GM21528 (cell line): ENCODE measurements around the gene TRMT112.
"Not testable (repeated sequence)": the region's sequence is repeated elsewhere in the genome, so short reads cannot be mapped to it uniquely, and the experiment has no call there.

Experiments used
- ATAC-seq: cut with Tn5 transposase; IDR thresholded peaks from one replicate; pipeline ENCODE4 v1.9.1; 2021; ENCODE audit warnings: mild to moderate bottlenecking, moderate library complexity; ENCODE audit not compliant: unreplicated experiment, low FRiP score

TRMT112 gene

DNA sequence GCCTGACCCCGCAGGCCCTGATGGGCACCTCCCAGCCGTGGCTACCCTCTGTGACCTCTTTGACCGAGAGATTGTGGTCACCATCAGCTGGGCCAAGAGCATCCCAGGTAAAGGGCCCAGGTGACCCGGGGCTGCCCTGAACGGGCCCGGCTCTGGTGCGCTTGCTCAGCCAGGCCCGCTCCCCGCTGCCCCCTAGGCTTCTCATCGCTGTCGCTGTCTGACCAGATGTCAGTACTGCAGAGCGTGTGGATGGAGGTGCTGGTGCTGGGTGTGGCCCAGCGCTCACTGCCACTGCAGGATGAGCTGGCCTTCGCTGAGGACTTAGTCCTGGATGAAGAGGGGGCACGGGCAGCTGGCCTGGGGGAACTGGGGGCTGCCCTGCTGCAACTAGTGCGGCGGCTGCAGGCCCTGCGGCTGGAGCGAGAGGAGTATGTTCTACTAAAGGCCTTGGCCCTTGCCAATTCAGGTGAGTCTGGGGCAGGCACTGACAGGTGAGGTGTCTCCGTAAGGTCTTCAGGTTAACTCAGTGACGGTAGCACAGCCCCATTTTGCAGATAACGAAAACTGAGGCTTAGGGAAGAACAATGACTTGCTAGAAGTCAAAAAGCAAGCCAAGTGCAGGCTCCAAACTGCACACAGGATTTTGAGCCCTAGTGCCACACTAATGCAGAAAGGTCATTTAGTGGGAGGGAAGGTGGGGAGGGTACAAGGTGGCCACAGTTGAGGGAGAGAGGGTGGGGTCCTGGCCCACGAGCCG, 2.4 kb downstream of the TRMT112 start:
- no peak for ATAC-seq

DNA sequence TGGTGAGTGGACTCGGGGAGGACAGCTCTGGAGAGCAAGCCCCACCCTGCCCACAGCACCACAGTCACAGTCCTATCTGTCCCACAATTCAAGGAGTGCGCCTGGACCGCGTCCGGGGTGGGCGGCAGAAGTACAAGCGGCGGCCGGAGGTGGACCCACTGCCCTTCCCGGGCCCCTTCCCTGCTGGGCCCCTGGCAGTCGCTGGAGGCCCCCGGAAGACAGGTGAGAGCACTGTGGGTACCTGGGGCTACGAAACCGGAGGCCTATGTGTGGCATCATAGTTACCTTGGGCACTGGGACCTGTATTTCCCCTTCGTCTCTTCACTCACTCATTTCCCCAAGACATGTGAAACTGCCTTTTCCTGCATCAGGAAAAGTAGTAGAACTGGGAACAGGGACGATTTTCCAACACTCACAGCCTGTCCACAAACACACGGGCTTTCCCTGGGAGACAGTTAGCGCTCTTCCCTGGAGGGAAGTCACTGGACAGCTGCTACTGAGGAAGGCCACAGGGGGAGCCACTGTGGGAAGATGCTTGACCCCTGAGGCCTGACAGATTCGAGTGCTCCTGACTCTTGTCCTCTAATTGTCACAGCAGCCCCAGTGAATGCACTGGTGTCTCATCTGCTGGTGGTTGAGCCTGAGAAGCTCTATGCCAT, 3.1 kb downstream of the TRMT112 start:
- no peak for ATAC-seq

DNA sequence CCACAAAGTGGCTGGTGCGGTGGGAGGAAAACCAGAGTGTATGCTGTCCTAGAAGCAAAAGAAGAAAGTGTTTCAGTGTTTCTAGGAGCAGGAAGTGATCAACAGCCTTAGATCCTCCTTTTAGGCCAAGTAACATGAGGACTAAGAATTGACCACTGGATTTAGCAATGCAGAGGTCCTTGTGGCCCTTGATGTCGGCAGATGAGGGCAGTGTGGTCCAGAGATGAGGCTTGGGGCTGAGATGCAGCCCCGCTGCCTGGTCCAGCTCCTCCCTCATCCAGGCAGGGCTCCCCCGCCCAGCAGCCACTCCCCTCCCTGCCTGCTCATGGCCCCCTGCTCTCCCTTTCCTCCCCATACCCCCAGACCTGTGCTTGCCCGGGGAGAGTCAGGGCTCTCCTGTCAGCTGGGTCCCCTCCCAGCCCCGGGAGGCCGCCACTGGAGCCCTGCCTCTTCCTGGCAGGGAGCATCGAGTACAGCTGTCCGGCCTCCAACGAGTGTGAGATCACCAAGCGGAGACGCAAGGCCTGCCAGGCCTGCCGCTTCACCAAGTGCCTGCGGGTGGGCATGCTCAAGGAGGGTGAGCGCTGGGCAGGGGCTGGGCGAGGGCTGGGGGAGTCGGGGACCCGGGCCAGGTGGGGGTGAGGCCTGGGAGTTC, 3.7 kb downstream of the TRMT112 start:
- ATAC-seq: no peak

DNA sequence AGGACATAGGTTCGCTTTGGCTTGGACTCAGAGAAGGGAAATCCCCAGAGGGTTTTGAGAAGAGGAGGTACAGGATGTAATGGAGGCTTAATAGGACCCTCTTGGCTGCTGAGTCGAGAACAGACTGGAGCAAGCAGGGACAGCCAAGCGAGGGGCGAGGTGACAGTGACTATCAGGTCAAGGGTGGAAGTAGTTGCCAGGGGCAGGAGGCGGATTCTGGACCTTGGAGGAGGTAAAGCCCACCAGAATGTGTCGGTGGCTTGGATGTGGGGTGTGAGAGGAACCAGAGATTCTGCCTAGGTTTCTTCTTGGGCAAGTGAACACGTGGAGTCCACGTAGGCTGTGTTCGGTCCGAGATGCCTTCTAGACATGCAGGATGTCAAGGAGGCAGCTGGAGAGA, 4.4 kb downstream of the TRMT112 start:
- no peak for ATAC-seq

DNA sequence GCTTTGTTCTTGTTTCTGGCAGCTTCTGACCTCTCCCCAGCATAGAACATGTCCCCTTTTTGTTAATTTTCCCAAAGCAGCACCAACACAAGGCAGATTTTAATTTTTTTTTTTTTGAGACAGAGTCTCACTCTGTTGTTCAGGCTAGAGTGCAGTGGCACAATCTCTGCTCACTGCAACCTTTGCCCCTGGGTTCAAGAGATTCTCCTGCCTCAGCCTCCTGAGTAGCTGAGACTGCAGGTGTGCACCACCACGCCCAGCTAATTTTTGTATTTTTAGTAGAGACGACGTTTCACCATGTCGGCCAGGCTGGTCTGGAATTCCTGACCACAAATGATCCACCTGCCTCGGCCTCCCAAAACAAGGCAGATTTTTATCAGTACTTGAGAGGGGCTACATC, 9.6 kb downstream of the TRMT112 start:
- not testable (repeated sequence) for ATAC-seq

DNA sequence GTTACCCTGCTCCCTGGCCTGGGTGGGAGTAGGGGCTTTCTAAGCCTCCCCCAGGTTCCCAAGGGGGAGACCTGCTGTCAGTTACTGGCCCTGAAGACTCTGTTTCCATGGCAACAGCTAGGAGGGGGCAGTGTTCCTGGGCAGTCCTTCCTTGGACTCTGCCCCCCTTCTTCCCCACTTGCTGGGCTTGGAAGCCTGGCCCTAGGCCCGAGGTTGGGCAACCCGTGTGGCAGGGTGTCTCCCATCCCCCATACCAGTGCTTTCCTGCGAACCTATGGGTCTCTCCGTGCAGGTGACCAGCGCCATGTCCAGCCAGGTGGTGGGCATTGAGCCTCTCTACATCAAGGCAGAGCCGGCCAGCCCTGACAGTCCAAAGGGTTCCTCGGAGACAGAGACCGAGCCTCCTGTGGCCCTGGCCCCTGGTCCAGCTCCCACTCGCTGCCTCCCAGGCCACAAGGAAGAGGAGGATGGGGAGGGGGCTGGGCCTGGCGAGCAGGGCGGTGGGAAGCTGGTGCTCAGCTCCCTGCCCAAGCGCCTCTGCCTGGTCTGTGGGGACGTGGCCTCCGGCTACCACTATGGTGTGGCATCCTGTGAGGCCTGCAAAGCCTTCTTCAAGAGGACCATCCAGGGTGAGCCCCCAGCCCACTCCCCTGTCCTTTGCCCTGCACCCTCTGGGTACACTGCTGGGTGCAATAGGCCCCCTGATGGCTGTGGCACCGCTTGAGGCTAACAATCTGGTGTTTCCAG, 10.3 kb downstream of the TRMT112 start:
- ATAC-seq: no peak

DNA sequence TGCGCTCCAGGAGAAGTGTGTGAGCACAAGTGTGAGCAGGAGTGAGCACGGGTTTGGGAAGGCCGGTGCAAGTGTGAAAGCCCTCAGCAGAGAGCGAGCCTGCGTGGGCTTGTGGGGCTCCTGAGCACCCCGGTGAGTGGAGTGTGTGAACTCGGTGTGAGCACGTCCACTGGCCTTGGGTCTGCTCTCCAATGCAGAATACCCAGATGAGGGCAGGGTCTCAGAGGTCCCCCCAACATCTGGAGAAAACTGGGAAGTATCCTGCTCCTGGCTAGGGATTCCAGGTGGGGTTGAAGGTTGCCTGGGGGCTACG, 10.8 kb downstream of the TRMT112 start:
- no peak for ATAC-seq

DNA sequence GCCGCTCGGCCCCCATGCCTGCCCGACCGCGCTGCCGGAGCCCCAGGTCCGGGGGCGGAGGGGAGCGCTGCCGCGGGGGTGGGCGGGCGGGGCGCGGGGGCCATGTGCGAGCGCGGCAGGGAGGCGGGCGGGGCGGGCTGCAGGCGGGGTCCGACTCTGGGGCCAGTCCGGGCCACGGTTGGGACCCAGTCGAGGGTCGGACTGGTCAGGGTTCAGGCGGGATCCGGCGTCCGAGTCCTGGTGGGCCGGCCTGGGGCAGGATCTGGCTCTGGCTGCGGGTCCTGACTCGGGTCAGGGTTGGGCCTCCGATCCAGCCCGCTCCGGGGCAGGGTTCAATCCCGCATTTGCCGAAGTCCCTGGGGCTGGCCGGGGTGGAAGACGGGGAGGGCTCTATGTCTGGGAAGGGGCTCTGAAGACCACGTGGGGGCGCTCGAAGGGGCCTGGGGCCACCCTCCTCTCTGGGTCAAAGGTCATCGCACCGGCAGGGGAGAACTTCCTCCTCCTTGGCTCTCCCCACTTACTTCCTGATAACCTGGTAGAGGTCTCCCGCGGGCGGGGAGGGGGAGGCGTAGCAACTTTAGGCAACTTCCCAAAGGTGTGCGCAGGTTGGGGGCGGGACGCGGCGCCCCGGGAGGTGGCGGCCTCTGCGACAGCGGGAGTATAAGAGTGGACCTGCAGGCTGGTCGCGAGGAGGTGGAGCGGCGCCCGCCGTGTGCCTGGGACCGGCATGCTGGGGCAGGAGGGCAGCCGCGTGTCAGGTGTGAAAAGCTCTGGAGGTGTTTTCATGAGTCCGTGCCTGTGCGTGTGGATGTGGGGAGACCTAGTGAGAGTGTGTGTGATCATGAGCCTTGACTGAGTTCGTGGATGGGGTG, 11.4 kb downstream of the TRMT112 start:
- peak; percentile 37 for ATAC-seq

DNA sequence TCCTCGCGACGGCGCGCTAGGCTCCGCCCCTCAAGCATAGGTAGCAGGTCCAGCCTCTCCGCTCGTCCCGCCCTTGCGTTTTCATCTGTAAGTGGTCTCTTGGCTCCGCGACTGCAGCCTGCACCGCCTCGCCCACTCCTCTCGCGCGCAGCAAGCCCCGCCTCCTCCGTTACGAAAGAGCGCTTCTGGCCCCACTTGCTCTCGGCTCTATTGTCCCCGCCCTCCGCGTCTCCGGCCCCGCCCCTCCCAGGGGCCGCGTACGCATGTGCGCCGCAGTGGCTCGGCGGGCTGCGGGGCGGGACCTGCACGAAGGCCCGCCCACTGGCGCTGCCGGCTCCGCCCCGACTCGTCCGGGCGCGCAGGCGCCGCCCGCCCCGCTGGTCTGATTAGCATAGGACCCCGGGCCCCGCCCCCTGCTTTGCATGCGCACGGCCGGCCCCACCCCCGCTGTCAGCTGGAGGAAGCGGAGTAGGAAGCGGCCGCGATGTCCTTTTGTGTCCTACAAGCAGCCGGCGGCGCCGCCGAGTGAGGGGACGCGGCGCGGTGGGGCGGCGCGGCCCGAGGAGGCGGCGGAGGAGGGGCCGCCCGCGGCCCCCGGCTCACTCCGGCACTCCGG, 12.2 kb downstream of the TRMT112 start, which contains the start of gene ESRRA:
Gene ESRRA (plus strand): TSS at position 450 of the 616 bp plus-strand sequence. CDS start 1,656 bp downstream, outside the sequence.
- peak; percentile 65 for ATAC-seq

DNA sequence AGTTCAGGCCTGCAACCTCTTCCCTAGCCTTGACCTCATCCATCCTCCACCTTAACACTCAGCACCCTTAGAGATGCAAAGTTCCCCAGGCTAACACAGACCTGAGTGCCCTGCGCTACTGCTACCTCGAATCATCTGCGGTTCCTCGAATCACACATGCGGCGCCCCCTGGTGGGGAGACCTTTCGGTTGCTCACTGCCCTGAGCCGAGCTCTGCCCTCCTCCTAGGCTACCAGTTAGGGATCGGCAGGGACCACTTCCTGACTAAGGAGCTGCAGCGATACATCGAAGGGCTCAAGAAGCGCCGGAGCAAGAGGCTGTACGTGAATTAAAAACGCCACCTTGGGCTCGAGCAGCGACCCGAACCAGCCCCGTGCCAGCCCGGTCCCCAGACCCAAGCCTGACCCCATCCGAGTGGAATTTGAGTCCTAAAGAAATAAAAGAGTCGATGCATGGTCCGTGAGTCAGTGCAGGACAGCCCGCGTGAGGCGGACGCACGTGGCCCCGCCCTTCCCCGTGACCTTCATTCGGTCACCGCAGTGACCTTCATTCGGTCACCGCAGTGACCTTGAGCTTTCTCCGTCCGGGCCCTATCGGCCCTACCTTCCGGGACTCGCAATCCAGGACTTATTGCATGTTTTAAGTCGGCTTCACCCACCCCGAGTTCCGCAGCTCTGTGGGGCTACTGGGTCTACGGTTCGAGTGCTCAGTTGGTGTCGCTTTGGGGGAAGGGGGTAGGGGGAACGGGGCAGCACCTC, 12.9 kb downstream of the TRMT112 start:
- peak; percentile 30 for ATAC-seq

DNA sequence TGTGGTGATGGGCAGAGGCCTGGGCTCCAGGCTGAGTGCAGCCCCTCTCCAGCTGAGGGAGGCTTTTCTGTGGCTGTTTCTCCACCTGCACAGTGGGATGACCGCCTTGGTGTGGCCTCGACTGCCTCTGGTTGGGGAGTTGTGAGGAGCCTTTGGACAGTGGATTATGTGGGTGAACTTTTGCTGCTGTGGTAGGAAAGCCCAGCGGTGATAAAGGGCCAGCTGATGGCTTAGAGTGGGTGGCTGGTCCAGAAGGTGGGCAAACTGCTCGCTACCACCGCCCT, 13.4 kb downstream of the TRMT112 start:
- no peak for ATAC-seq

DNA sequence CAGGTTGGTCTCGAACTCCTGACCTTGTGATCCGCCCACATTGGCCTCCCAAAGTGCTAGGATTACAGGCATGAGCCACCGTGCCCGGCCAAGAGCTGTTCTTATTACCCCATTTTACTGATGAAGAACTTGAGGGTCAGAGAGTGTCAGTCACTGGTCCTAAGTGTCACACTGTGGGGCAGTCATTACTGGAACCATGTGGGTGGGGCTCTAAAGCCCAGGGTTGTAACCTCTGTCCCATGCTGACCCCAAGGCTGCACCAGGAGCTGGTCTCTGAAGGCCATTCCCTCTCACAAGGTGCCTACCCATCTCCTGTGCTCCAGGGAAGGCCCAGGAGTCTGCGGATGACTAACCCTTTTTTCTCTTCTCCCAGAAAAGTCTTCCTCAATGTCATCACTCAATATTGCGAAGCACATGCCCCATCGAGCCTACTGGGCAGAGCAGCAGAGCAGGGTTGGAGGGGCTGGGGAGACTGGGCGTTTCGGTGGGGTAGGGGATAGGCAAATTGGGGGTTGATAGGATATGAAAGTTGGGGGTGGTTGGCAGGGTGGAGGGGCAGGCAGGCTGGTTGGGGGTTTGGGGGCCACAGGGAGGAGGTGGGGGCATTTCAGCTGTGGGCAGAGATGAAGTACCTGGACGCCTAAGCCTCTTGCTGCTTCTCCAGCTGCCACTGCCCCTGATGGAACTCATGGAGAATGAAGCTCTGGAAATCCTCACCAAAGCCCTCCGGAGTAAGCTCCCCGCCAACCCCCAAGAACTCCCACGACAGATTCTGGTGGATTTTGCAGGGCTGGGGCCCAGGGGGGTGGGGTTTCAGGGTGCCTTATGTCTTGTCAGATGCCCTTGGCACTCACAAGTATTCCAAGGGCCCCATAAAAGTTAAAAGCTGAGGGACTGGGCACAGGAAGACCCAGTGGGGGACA, 14.0 kb downstream of the TRMT112 start:
- no peak for ATAC-seq

DNA sequence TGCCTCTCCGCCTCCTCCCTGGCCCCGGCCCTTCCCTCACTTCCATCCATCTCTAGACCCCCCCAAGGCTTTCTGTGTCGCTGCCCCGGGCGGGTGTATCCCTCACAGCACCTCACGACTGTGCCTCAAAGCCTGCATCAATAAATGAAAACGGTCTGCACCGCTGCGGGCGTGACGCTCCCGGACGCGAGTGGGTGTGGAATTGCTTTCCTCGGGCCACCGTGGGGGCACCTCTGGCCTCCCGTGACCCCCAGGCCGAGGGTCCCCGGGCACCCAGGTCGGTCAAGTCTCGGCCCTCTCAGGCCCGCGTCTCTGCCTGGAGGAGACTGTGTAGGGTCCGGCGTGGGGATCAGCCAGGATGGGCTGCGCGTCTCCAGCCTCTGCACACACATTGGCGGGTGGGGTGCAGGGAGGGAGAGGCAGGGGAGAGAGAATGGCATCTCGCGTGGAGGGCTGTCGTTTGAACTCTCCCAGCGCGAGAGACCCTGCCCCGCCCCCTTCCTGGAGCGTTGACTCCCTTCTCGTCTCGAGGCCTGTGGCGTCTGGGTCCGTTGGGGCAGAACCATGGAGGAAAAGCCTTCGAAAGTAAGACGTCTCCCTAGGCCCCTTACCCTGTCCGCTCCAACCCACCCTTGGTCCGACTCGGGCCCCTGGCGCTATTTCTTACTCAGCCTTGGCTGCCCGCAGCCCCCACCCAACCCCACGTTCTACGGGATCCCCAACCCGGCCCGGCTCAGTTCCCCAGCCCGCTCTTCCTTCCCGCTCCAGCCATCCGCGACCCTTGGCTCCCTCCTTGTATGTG, 17.3 kb downstream of the TRMT112 start, which contains the start of gene CATSPERZ:
Gene CATSPERZ (plus strand): TSS at position 512 of the 802 bp plus-strand sequence. CDS start 53 bp downstream, at position 565.
- ATAC-seq: no peak

DNA sequence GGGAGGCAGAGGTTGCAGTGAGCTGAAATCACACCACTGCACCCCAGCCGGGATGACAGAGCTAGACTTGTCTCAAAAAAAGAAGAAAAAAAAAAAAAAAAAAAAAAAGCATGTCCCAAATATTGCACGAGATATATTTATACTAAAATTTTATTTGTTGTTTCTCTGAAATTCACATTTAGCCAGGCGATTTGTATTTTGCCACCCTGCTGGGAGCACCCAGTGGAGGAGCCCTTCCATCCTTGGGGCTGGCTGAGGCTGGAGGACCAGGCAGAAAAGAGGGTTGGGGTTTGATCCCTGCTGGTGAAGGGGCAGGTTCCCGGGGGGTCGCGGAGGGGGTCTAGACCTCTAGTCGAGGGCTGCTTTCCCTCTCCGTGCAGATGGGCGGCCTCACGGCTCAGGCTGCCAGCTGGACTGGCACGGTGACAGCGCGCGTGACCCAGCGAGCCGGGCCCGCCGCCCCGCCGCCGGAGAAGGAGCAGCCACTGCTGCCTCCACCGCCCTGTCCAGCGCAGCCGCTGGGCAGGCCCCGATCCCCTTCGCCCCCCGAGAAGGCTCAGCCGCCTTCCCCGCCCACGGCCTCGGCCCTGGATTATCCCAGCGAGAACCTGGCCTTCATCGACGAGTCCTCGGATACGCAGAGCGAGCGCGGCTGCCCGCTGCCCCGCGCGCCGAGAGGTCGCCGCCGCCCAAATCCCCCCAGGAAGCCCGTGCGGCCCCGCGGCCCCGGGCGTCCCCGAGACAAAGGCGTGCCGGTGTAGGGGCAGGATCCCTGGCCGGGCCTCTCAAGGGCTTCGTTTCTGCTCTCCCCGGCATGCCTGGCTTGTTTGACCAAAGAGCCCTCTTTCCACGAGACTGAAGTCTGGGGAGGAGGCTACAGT, 18.2 kb downstream of the TRMT112 start:
- no peak for ATAC-seq

DNA sequence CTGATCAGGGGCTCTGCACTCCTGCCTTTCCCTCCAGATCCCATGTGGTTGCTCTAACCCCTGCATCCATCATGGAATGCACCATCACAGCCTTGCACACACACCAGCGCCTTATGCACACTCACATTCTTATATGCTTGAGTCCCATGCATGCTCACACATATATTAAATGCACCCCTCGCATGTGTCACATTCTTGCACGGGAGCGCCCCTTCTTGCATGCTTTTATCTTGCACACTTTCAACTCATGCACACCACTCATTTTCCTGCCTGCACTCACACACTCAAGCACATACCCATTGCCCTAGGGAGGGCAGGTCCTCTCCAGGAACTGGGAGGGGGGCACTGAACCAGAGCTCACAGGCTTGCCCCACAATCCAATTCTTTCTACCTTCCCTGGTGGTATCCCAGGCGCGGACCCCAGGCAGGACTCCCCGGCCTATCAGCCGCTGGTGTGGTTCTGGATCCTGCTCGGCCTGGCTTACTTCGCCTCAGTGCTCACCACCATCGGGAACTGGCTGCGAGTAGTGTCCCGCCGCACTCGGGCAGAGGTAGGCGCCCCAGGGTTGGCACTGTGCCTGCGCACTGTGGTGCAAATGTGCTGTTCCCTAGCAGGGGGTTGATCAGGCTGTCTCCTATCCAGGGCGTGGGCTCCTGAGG, 19.5 kb downstream of the TRMT112 start:
- ATAC-seq: no peak
